OCI-LY7 (cell line): ENCODE results near the gene ZMAT3. TPM values are rescaled to one million over a fixed set of nuclear protein-coding genes. Genes with fewer than 3 reads are reported as not detected.

Source experiments
- BruUV-seq: library from RNA; stranded (reverse); fragments of 400-500 nt; replicated peaks from 2 replicates; lab custom pipeline; 2021; lab: Mats Ljungman, UMichigan
- CTCF ChIA-PET: fragments of 300-600 bp; sonication (Branson Sonifier 250); formaldehyde crosslinking; loops from one replicate; lab custom pipeline; 2022; ENCODE audit warnings: antibody characterized with exemption; ENCODE audit not compliant: unreplicated experiment; lab: Charles Lee
- POLR2A ChIA-PET: fragments of 300-600 bp; sonication (Branson Sonifier 250); formaldehyde crosslinking; loops from one replicate; lab custom pipeline; 2022; ENCODE audit warnings: antibody characterized with exemption; lab: Charles Lee
- DNase-seq: peaks from one replicate; pipeline ENCODE4 v3.0.0-alpha.2; 2015; ENCODE audit warnings: low spot score
- H2AFZ ChIP-seq: fragments of 200-600 bp; sonication (generic), shearing (Covaris generic); 2 replicates; pipeline ENCODE4 v1.6.1; 2014; ENCODE audit warnings: mild to moderate bottlenecking, antibody characterized with exemption, low read length, moderate library complexity
- H3K27ac ChIP-seq: fragments of 200-600 bp; sonication (generic); 2 replicates; pipeline ENCODE4 v1.5.1; 2014; ENCODE audit warnings: mixed run types, low read depth, mild to moderate bottlenecking, moderate library complexity, low read length, inconsistent platforms; ENCODE audit not compliant: poor library complexity, severe bottlenecking
- H3K36me3 ChIP-seq: fragments of 200-600 bp; sonication (generic); 2 replicates; pipeline ENCODE4 v1.6.1; 2014; ENCODE audit warnings: mild to moderate bottlenecking, antibody characterized with exemption, low read length, moderate library complexity, mixed read lengths; ENCODE audit not compliant: insufficient read depth
- H3K4me1 ChIP-seq: fragments of 200-600 bp; sonication (generic); 2 replicates; pipeline ENCODE4 v1.5.1; 2014; ENCODE audit warnings: mild to moderate bottlenecking, low read length; ENCODE audit not compliant: insufficient read depth, poor library complexity, severe bottlenecking
- H3K4me2 ChIP-seq: fragments of 200-600 bp; sonication (generic); 2 replicates; pipeline ENCODE4 v1.6.1; 2014; ENCODE audit warnings: mild to moderate bottlenecking, low read length
- H3K4me3 ChIP-seq: fragments of 200-600 bp; sonication (generic); 2 replicates; pipeline ENCODE4 v1.5.1; 2014; ENCODE audit warnings: mild to moderate bottlenecking, low read depth, low read length; ENCODE audit not compliant: poor library complexity, severe bottlenecking
- H3K79me2 ChIP-seq: fragments of 200-600 bp; sonication (generic); 2 replicates; pipeline ENCODE4 v1.6.1; 2016; ENCODE audit warnings: low read depth, mild to moderate bottlenecking, low read length, moderate library complexity, mixed read lengths; ENCODE audit not compliant: insufficient read depth
- H3K9me2 ChIP-seq: fragments of 200-600 bp; sonication (generic); 2 replicates; pipeline ENCODE4 v1.6.1; 2016; ENCODE audit warnings: mild to moderate bottlenecking, low read length, mixed read lengths; ENCODE audit not compliant: insufficient read depth
- H3K9me3 ChIP-seq: fragments of 200-600 bp; sonication (generic); 2 replicates; pipeline ENCODE4 v1.6.1; 2014; ENCODE audit warnings: mild to moderate bottlenecking, mixed run types, low read length, mixed read lengths
- H4K20me1 ChIP-seq: fragments of 200-600 bp; sonication (generic); 2 replicates; pipeline ENCODE4 v1.6.1; 2014; ENCODE audit warnings: mild to moderate bottlenecking, antibody characterized with exemption, low read length, moderate library complexity, mixed read lengths; ENCODE audit not compliant: insufficient read depth
- EZH2phosphoT487 ChIP-seq: fragments of 200-600 bp; sonication (generic); IDR thresholded peaks from 2 replicates; pipeline ENCODE4 v1.6.1; 2018; ENCODE audit warnings: low read depth, borderline replicate concordance, mild to moderate bottlenecking, mixed run types, antibody characterized with exemption, low read length, moderate library complexity, mixed read lengths
- intact Hi-C: fragments of 100-400 bp; cut with micrococcal nuclease; formaldehyde crosslinking; loops from one replicate; pipeline ENCODE4 v1.10.0; 2022; ENCODE audit not compliant: unreplicated experiment
- small RNA-seq: library from RNA; depleted of rRNA; stranded (forward); fragments of <200 nt; gene quantifications from one replicate; pipeline ENCODE3, GENCODE V24; 2014
- total RNA-seq, 2 experiments: library from RNA; depleted of rRNA in 1 of 2; stranded (reverse); fragments of >200 nt in 1 of 2; shearing (Covaris generic) in 1 of 2; gene quantifications; 2 replicates each; pipeline ENCODE4 v1.2.3, GENCODE V29; 2014 to 2022
- TF ChIP-seq, protein P1 (sequence below): fragments of 200-600 bp; sonication (generic); conservative IDR thresholded peaks from 2 replicates; pipeline ENCODE4 v1.5.1; 2014; ENCODE audit warnings: mild to moderate bottlenecking, antibody characterized with exemption, low read length, moderate library complexity, mixed read lengths

The ZMAT3 gene
- total RNA-seq, 2 experiments from 2014 or later = 3.7 to 11.3 TPM

DNA sequence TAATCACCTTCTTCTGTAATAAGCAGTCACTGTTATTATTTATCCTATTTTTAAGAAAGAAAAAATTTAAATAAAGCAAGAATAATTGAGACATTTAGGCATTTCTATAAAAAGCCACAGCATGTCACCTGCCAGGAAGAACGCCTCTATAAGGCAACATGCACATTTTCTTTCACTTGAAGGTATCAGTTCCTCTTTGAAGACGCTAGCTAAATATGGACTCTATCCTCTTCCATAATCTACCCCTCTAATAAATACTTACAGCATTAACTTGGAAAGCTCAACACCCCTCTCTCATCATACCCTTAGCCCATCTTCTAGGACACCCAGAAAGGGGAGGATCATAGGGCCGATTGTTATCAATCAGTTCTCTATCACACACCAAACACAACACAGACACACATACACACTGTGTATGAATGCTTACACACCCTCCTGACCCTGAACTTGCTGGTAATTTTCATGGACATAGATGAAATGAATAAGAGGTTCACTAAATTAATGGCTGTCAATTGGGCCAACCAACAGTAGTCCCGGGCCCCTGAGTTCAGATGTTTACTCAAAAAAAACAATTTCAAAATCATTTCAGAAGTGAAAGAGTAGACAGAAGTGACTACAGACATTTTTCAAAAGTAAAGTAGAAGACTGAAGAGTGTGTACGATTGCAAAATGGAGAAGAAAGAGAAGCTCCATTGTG lies 102.5 kb downstream of the ZMAT3 start:
- DNase-seq = peak; percentile 70
- no peaks in the 10 kb centered on the region for H3K79me2 ChIP-seq
- H3K4me2 ChIP-seq = peak overlapping the region; percentile 89
- TF ChIP-seq, protein P1, sequence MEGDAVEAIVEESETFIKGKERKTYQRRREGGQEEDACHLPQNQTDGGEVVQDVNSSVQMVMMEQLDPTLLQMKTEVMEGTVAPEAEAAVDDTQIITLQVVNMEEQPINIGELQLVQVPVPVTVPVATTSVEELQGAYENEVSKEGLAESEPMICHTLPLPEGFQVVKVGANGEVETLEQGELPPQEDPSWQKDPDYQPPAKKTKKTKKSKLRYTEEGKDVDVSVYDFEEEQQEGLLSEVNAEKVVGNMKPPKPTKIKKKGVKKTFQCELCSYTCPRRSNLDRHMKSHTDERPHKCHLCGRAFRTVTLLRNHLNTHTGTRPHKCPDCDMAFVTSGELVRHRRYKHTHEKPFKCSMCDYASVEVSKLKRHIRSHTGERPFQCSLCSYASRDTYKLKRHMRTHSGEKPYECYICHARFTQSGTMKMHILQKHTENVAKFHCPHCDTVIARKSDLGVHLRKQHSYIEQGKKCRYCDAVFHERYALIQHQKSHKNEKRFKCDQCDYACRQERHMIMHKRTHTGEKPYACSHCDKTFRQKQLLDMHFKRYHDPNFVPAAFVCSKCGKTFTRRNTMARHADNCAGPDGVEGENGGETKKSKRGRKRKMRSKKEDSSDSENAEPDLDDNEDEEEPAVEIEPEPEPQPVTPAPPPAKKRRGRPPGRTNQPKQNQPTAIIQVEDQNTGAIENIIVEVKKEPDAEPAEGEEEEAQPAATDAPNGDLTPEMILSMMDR = no peak
- TF ChIP-seq EZH2phosphoT487 = no peak
- no peaks in the 10 kb centered on the region for H3K9me2 ChIP-seq
- POLR2A ChIA-PET = interaction anchor here (0.9 to 1.9 kb wide), 2 partner anchors 24 to 505 kb away, joined by 3 to 5 read pairs; no protein-coding TSS in a partner anchor
- peaks cover 44% of the 10 kb centered on the region for H3K4me1 ChIP-seq
- intact Hi-C loops = loop anchor here (5.0 kb wide), 2 partner anchors 103 to 452 kb away; partner anchors contain the start of gene ZMAT3
- no peaks in the 10 kb centered on the region for H3K9me3 ChIP-seq
- H3K36me3 ChIP-seq = no peaks in the 10 kb centered on the region
- CTCF ChIA-PET = interaction anchor here (0.5 kb wide), 1 partner anchor 488 kb away, joined by 3 read pairs; no protein-coding TSS in a partner anchor
- peak overlapping the region; percentile 30; the same call in 1 of the 2 replicates for H2AFZ ChIP-seq
- no peaks in the 10 kb centered on the region for H4K20me1 ChIP-seq
- peak overlapping the region; percentile 18 for H3K4me3 ChIP-seq
- BruUV-seq = no TSS peak
- peak overlapping the region; percentile 90 for H3K27ac ChIP-seq

Small RNA genes within 50 kb of the gene (small RNA-seq; reads per million reads assigned to genes)
- not detected for gene RF00019

Other genes starting within 250 kb of the ZMAT3 start
- 6.9 and 9.0 TPM in 2 replicates for gene PIK3CA, start 76.5 kb upstream of the ZMAT3 start, total RNA-seq (2014; rRNA removed; shearing (Covaris generic))
- gene PIK3CA, start 76.5 kb upstream of the ZMAT3 start, total RNA-seq (2022) = 17.8 and 19.7 TPM in 2 replicates
- gene KCNMB3, start 179.3 kb upstream of the ZMAT3 start, total RNA-seq (2014; rRNA removed; shearing (Covaris generic)) = 0.18 and 0.60 TPM in 2 replicates
- gene KCNMB3, start 179.3 kb upstream of the ZMAT3 start, total RNA-seq (2022) = not detected in 2 replicates